T1000 (cell line): ENCODE measurements around the gene DDX31.

ENCODE experiments used
- DNase-seq: peaks from one replicate; lab custom pipeline; 2025; ENCODE audit warnings: mixed read lengths; lab: John Stamatoyannopoulos, UW

DDX31 gene

DNA sequence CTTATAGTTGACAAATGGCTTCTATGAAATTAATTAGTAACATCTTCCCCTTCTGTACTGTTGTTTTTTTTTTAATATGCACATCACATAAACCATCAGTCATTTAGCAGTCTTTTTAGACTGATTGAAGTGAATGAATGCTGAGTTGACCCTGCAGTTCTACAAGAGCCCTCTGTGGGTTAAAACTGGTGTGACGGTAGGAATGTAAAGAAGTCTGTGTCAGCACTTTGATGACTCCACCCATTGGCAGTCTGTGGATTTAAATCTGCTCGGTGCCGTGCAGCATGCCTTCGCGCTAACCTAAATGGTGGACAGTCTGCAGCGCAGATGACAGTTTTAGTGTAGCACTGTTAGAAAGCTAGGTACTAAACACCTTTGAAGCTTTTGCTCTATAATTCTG lies 3.6 kb upstream of the DDX31 start:
- DNase-seq, result no peak

DNA sequence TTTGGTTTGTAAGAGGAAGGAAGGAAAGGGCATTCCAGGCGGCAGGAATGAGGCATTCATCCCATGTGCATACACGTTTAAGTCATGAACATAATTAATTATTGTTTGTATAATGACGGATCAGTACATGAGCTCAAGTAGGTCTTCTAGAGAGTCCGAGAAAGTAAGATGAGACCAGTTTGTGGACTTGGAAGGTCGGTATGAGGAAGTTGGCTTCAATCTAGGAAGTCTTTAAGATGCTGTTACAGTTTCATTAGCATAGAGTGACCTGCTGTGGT lies 2.6 kb upstream of the DDX31 start:
- DNase-seq, result no peak

- DNase-seq, result no peak
Measured at GRCh38 chr9:132671620-132672412, 2.0 kb upstream of the DDX31 start.

DNA sequence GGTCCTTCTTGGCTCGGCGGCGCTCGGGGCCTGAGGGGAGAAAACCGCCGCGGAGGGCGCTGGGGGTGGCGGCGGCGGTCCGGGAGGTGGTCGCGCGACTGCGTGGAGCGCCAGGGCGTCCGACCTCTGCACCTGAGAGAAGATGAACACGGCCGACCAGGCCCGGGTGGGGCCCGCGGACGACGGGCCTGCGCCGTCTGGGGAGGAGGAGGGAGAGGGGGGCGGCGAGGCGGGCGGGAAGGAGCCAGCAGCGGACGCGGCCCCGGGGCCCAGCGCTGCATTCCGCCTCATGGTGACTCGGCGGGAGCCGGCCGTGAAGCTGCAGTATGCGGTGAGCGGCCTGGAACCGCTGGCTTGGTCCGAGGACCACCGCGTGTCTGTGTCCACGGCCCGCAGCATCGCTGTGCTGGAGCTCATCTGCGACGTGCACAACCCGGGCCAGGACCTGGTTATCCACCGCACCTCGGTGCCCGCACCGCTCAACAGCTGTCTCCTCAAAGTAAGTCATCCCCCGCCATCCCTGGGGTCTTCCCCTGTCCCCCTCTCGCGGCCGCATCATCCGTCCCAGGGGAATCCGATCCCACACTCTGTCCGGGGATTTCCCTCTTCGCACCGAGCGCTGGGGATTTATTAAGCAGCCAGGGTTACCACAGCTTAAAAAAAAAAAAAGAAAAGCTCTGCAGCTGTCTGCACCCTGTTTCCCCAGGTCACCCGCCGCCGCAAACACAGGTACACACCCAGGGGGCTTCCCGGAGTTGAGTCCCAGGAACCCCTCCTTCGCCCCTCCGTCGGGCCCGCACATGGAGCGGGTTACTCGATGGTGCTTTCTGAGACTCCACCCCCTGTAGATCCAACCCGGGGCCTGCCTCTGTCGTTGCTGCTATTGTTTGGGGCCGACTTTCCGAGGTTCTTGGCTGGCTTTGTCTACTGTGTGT lies 941 bp upstream of the DDX31 start, which contains the start of gene GTF3C4:
Gene GTF3C4 (plus strand): TSS at position 8 of the 935 bp plus-strand sequence. CDS start 135 bp downstream, at position 143.
- peak; percentile 21 for DNase-seq

GRCh38 chr9:132669319-132669697 lies 475 bp downstream of the DDX31 start:
- no peak for DNase-seq

DNA sequence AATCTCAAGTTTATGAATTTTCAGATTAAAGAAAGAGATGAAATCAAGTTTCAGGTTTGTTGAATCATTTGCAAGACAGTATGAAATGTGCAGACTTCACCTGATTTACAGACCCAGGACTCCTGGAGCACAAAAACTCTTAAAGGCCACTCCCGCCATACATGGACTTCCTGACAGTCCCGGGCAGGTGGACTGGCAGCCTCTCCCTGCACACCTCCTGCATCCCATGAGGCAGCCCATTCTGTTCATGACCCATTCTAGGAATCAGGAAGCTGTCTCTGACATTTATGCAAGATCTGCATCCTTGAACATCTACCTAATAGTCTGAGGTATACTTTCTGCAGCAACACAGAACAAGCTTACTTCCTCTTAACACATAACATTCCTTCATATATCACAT lies 5.9 kb downstream of the DDX31 start:
- no peak for DNase-seq

- no peak for DNase-seq
Measured at GRCh38 chr9:132663117-132663516, 6.7 kb downstream of the DDX31 start.

GRCh38 chr9:132662152-132662945 lies 7.4 kb downstream of the DDX31 start:
- no peak for DNase-seq

- no peak for DNase-seq
Measured at GRCh38 chr9:132656299-132656698, 13.5 kb downstream of the DDX31 start.

DNA sequence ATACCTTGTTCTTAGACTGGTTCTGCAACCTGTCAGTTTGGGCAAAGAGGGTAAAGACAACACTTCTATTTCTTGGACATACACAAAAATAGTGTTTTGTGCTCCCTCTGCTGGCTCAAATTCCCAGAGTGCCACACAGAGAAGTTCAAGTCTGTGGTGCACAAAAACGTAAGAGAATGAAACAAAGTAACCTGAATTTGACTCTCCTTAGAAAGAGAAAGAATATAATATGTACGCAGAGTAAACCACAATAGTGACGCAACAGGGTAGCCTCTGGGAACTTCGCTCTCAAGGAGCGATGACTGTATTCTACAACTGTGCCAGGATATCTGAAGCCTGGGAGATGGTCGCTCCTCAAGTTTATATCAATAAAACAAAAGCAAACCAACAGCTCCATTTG lies 18.5 kb downstream of the DDX31 start:
- peak; percentile 66 for DNase-seq

DNA sequence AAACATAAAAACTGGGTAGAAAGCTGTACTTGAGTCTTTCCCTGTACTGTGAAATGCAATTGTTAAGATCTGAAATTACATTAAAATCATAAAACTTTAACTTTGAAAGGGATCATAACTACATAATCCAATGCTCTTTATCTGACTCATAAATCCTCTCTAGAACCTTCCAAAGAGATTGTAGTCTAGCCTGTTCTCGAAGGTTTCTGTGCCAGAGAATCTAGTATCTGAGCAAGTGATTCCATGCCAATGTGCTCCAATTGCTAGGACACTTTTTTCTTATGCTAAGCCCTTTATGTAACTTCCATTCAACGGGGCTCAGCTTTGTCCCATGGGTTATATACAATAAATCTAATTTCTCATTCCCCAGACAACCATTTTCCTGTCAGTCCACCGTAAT lies 21.1 kb downstream of the DDX31 start:
- no peak for DNase-seq

GRCh38 chr9:132648283-132648682 lies 21.5 kb downstream of the DDX31 start:
- no peak for DNase-seq

DNA sequence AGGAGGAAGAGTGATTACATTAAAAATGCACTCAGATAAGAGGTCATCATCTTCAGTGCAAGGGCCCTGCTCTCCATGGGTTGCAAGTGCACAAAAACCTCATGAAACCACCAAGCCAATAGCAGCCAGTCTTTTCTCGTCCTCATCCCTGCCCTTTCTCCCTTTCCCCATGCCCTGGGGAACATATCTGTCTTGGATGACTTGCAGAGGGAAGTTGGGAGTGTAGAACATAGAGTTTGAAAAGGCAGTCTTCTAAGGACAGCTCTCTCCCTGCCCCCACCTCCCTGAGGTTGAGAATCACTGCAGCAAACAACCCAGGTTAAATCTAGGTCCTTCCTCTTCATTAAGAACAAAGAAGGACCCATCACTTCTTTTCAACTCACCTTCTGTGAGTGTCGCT lies 22.0 kb downstream of the DDX31 start:
- DNase-seq, result no peak

GRCh38 chr9:132647355-132647754 lies 22.4 kb downstream of the DDX31 start:
- peak; percentile 75 for DNase-seq

GRCh38 chr9:132646726-132647125 lies 23.1 kb downstream of the DDX31 start:
- no peak for DNase-seq

DNA sequence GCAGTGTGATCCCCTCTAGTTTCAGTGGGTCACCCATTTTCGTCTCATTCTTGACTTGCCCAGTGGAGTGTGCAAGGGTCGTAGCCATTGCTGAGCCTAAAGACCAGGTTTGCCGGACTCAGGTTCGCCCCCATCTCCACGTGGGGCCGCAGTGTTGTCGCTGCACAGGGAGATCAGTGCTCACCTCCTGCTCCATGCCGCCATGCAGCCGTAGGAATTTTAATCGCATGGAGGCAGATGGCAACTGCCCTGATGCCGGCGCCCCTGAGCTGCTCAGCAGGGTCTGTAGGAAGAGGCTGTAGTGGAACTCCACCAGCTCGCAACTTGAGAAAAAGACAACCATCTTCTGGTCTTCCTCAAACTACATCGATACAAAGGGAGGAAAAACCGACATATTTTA lies 24.1 kb downstream of the DDX31 start:
- no peak for DNase-seq

DNA sequence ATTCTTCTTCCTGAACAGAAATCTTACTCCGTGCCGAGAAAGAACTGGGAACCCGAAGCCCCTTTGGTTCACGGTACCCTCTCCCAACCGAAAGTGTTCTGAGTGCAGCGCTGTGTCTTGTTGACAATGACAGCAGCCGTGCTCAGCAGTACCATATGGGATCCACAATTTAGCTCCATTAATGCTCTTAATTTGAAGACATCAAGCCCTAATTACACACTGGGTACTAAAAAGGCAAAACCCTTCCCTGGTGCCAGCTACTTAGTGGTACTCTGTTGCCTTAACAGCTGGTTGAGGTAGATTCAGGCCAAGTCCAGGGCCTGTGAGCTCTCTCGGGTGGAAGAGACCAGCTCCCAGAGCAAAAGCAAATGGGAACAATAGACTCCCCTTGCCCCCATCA lies 24.5 kb downstream of the DDX31 start:
- DNase-seq, result no peak

GRCh38 chr9:132644251-132644650 lies 25.5 kb downstream of the DDX31 start:
- DNase-seq, result no peak

GRCh38 chr9:132641216-132641615 lies 28.6 kb downstream of the DDX31 start:
- DNase-seq, result no peak

DNA sequence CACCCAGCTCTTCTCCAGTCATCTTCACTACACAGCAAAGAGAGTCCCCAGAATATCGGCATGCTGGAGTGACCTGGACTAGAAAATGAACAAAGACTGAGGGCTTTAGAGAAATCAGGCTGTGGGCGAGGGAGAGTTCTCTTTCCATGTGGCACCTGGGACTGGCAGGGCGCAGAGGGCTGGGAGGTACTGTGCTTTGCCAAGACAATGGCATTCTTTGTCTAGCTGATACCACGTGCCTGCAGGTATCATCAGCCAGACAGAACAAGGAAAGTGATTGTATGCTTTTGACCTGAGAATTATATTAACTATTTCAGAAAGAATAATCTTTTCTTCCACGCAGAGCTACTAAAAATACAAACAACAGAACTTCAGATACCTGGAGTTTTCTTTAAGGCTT lies 30.5 kb downstream of the DDX31 start:
- DNase-seq, result no peak

- DNase-seq, result no peak
Measured at GRCh38 chr9:132638240-132638639, 31.5 kb downstream of the DDX31 start.

DNA sequence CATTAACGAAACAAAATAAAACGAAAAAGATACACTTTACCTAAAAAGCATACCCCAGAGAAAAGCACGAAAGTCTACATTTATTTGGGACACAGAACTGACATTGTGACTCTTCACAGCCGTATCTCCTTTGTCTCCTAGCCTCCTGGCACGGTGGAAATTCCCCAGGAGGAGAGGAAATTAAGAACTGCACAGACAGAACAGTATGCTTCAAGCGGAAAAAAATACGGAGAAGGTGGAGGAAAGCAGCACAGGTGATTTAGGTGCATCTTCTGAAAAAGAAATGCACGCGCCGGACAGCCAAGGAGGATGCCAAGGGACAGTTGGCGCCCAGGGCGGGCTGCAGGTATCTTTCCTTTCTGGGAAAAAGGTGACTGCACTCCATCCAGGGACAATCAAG lies 32.0 kb downstream of the DDX31 start:
- DNase-seq, result no peak
